HG03103 (cell line): ENCODE results near the gene PRKCE.
"Not testable (repeated sequence)": the region's sequence is repeated elsewhere in the genome, so short reads cannot be mapped to it uniquely, and the experiment has no call there.

Source experiments
- ATAC-seq: cut with Tn5 transposase; IDR thresholded peaks from one replicate; pipeline ENCODE4 v1.9.1; 2021; ENCODE audit warnings: low read depth; ENCODE audit not compliant: unreplicated experiment

PRKCE gene

GRCh38 chr2:45901468-45902032 lies 250.1 kb downstream of the PRKCE start:
- no peak for ATAC-seq

GRCh38 chr2:45902380-45902779 lies 250.9 kb downstream of the PRKCE start:
- no peak for ATAC-seq

GRCh38 chr2:45902781-45903375 lies 251.4 kb downstream of the PRKCE start:
- ATAC-seq: no peak

GRCh38 chr2:45904267-45904945 lies 252.9 kb downstream of the PRKCE start:
- no peak for ATAC-seq

- ATAC-seq: no peak
Measured at GRCh38 chr2:45904946-45905631, 253.6 kb downstream of the PRKCE start.

- ATAC-seq: no peak
Measured at GRCh38 chr2:45905632-45905958, 254.1 kb downstream of the PRKCE start.

GRCh38 chr2:45907592-45907991 lies 256.1 kb downstream of the PRKCE start:
- ATAC-seq: no peak

- no peak for ATAC-seq
Measured at GRCh38 chr2:45908316-45909170, 257.1 kb downstream of the PRKCE start.

- ATAC-seq: no peak
Measured at GRCh38 chr2:45909171-45909565, 257.7 kb downstream of the PRKCE start.

GRCh38 chr2:45909677-45910191 lies 258.3 kb downstream of the PRKCE start:
- peak; percentile 79 for ATAC-seq

GRCh38 chr2:45910473-45911060 lies 259.1 kb downstream of the PRKCE start:
- no peak for ATAC-seq

GRCh38 chr2:45911538-45911937 lies 260.1 kb downstream of the PRKCE start:
- ATAC-seq: no peak

- no peak for ATAC-seq
Measured at GRCh38 chr2:45912109-45912508, 260.6 kb downstream of the PRKCE start.

- no peak for ATAC-seq
Measured at GRCh38 chr2:45913539-45913938, 262.1 kb downstream of the PRKCE start.

- ATAC-seq: no peak
Measured at GRCh38 chr2:45915523-45915922, 264.0 kb downstream of the PRKCE start.

GRCh38 chr2:45917561-45918176 lies 266.2 kb downstream of the PRKCE start:
- not testable (repeated sequence) for ATAC-seq

GRCh38 chr2:45918463-45919159 lies 267.1 kb downstream of the PRKCE start:
- no peak for ATAC-seq

GRCh38 chr2:45919160-45919650 lies 267.7 kb downstream of the PRKCE start:
- no peak for ATAC-seq

GRCh38 chr2:45919711-45920111 lies 268.2 kb downstream of the PRKCE start:
- no peak for ATAC-seq
